Caki2 (cell line): ENCODE data around the gene SVOPL. TPM values are rescaled to one million over a fixed set of nuclear protein-coding genes. Genes with fewer than 3 reads are reported as not detected.
A peak's percentile ranks its signal among the peaks of the same experiment; 100 is the strongest.
"Not testable (repeated sequence)": the region's sequence is repeated elsewhere in the genome, so short reads cannot be mapped to it uniquely, and the experiment has no call there.

Experiments
- DNase-seq: peaks from one replicate; pipeline ENCODE4 v3.0.0-alpha.2; 2015; ENCODE audit warnings: low read depth
- in situ Hi-C: cut with HindIII; loops from 2 replicates; pipeline ENCODE4 v1.10.0; 2016; ENCODE audit warnings: low sequenced_read_pairs, low pct_unique_long_range_greater_than_20kb, mixed read lengths
- total RNA-seq: library from RNA; depleted of rRNA; stranded (reverse); fragments of >200 nt; shearing (Covaris generic); gene quantifications from 2 replicates; pipeline ENCODE4 v1.2.3, GENCODE V29; 2014; ENCODE audit warnings: low replicate concordance; rRNA removed

The SVOPL gene
- not detected in 2 replicates for total RNA-seq

DNA sequence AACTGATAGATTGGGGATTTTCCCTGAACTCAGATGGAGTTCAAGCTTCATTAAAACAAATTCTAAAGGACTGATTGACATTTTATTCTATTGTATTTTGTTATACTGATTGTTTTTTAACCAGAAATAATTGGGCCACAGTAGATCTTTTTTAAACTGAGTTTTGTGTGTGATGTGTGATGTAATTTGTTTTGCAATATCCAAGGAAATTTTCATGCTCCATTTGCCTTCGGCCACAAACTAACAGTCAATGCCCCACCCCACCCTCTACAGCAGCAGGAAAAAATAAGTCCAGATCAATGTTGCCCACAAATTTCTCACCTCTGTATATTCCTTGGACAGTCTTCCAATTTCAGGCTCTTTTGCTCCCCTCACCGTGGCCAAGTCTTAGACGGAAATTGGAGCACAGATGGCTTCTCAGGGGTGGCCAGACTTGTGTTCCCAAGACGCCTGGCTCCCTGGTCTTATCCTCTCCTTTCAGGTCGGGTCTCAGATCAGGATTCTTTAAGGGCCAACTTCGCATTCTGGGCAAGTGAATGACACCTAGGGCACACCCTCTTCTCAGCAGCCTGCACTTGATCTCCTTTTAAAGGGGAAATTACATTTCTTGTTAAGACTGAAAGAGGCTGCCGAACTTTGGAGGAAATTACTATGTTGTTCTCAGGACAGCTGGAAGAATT, at the start of gene SVOPL:
Gene SVOPL, minus strand, starts transcription at position 506 of the 680 bp plus-strand sequence. CDS start 22,317 bp downstream, outside the sequence.
- no peak for DNase-seq
- in situ Hi-C loops: no loop called here

DNA sequence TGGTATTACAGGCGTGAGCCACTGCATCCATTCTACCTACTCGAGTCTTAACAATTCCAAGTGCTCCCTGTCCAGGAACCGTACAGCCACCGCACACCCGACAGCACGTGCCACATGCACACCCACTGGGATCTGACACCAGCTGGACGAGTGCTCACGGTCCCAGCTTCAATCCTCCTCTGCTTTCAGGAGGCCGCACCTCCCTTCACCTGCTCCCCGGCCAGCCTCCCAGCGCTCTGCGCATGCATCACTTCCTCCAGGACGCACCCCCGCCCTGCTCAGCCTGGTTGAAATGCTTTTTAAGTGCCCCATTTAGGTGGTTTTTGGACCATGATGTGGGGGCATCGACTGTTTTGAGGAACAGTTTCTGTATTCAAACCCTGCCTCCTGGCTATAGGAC, 49.3 kb upstream of the SVOPL start:
- in situ Hi-C loops: no loop called here
- DNase-seq: no peak

DNA sequence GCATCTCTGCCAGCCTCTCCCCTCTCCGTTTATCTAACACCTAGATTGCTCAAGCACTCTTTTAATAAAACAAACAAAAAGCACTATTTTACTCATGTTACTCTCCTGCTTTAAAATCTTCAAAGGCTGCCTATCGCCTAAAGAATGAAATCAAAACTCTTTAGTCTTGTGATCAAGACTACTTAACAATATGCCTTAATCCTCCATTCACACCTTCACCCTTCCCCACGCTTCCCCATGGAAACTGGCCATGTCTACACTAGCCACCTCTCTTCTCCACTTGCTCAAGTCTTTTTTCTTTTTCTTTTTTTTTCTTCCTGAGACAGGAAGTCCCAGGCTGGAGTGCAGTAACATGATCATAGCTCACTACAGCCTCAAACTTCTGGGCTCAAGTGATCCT, 48.8 kb upstream of the SVOPL start:
- in situ Hi-C loops: no loop called here
- no peak for DNase-seq

DNA sequence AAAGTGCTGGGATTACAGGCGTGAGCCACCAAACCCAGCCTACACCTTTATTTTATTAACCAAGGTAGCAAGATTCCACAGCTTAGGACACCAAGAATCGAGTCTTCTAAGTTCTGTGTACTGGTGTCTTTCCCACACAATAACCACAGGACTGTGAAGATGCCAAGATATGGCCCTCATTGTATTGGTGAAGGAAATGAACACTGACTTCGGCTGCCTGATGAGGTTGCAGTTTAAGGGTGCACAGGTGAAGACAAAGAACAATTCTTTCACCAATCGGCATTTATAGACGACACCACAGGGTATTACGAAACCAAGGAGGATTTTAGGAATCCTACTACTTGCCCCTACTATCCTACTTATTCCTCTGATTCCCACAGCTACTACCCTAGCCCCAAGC, 47.5 kb upstream of the SVOPL start:
- in situ Hi-C loops: no loop called here
- DNase-seq: no peak

GRCh38 chr7:138746073-138746472, 44.9 kb upstream of the SVOPL start:
- DNase-seq: no peak
- in situ Hi-C loops: no loop called here

DNA sequence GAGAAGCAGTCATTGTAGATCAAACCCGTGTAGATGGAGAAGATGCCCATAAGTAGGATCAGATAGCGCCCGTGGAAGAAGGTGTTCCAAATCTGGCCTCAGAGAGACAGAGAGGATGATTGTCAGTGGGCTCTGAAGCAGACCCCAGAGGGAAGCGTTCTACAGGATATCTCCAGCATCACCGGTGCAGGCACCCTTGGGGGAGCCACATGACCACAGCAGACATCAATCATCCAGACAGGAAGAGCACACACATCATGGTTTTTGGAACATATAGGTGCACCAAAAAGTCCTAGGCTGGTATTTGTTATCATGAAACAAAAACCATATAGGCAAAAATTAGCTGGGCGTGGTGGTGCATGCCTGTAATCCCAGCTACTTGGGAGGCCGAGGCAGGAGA, 44.0 kb upstream of the SVOPL start:
- no peak for DNase-seq
- in situ Hi-C loops: no loop called here

GRCh38 chr7:138741453-138741735, 40.2 kb upstream of the SVOPL start:
- no peak for DNase-seq
- in situ Hi-C loops: no loop called here

DNA sequence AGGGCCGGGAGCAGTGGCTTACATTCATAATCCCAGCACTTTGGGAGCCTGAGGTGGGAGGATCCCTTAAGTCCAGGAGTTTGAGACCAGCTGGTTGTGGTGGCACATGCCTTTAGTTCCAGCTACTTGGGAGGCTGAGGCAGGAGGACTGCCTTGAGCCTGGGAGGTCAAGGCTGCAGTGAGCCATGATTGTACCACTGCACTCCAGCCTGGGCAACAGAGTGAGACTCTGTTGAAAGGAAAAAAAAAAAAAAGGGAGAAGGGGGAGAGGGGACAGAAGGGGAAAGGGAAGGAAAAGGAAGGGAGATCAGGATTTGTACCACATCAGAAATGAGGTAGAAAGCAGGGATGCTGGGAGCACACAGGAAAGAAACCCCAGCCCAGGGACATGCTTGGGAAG, 38.7 kb upstream of the SVOPL start:
- in situ Hi-C loops: no loop called here
- DNase-seq: no peak

DNA sequence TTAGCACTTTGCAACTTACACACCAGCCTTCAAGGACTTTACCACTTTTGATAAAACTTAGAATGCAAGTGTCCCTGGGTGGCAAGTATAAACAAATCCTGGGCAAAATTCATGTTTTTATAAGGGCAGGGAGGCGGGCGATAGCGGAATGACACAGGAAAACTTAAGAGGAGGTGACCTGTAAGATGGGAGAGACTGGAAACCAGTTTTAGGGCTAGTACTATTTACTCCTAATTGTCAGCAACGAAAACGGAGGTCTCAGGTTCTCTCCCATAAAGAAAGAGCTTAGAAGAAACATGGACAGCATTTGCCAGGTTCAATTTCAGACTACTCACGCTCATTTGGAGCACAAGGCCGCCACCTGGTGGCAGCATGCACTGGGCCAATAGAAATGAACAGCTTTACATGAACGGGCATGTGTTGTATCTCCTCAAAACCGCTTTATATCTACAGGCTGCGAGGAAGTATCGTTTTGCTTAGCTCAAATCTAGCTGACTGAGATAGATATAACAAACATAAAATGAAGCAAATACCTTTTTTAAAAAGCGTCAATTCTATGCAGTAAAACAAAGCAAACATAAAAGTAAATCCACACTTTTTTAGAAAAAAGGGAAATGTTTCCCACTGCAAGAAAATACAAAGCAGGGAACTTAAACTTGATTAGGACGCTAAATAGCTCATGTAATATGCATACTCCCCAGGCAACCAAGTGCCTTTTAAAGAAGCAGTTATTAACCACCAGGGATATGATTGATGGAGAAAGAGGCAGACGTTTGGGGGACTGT, 37.6 kb upstream of the SVOPL start:
- peak; percentile 79 for DNase-seq
- in situ Hi-C loops: no loop called here

- in situ Hi-C loops: no loop called here
- DNase-seq: no peak
These were observed 37.0 kb upstream of the SVOPL start for GRCh38 chr7:138738114-138738513.

GRCh38 chr7:138735399-138735798, 34.2 kb upstream of the SVOPL start:
- DNase-seq: no peak
- in situ Hi-C loops: no loop called here

- in situ Hi-C loops: not testable (repeated sequence)
These were observed 30.6 kb upstream of the SVOPL start for GRCh38 chr7:138731733-138732132.

DNA sequence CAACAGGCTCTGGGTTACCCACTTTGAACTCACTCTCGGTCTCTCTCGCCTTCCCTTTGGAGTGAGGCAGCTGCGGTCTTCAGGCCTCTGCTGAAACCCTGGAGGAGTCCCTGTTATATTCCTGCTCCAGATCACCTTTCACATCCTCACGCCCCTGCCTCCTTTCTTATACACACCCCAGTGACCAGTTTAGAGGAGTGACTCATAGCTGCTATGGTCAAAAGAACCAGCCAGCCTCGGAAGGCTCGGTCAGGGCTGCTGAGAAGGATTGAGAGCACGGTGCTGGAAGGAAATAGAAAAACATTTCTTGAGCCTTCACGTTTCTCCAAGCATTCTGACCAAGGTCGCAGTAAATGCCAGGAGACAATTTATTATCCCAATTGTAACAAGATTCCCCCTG, 28.3 kb upstream of the SVOPL start:
- peak; percentile 34 for DNase-seq
- in situ Hi-C loops: no loop called here

More at GRCh38 chr7:138731733-138732132, 30.6 kb upstream of the SVOPL start:
- not testable (repeated sequence) for DNase-seq

- DNase-seq: no peak
- in situ Hi-C loops: no loop called here
These were observed 26.4 kb upstream of the SVOPL start for GRCh38 chr7:138727336-138728099.

GRCh38 chr7:138726288-138726687, 25.1 kb upstream of the SVOPL start:
- in situ Hi-C loops: no loop called here
- DNase-seq: no peak

- in situ Hi-C loops: no loop called here
- no peak for DNase-seq
These were observed 19.1 kb upstream of the SVOPL start for GRCh38 chr7:138720286-138720685.

DNA sequence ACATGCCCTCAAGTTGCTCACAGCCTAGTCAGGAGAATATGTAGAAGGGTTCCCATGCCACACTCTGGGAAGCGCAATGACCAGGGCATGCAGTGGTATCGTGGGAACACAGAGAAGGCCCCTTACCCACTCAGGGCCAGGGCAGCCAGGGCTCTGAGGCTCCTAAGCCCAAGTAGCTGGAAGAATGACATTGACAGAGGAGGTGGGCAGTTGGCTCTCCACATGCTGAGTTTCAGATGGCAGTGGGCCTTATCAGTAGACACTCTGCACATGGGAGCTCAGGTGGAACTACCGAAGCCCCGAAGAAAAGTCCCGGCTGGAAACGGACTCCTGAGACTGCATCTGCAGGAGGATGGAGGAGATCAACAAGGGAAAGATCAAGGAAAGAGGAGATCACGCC, 15.7 kb upstream of the SVOPL start:
- in situ Hi-C loops: no loop called here

GRCh38 chr7:138713191-138713590, 12.0 kb upstream of the SVOPL start:
- in situ Hi-C loops: no loop called here
- DNase-seq: no peak

More for the DNA sequence above, 15.7 kb upstream of the SVOPL start:
- DNase-seq: no peak

- no peak for DNase-seq
- in situ Hi-C loops: no loop called here
These were observed 11.5 kb upstream of the SVOPL start for GRCh38 chr7:138712652-138713051.
